Trophoblast cell (in vitro differentiated cells and primary cell): ENCODE data around the gene LLGL1. TPM values are rescaled to one million over a fixed set of nuclear protein-coding genes. Genes with fewer than 3 reads are reported as not detected.
A peak's percentile ranks its signal among the peaks of the same experiment; 100 is the strongest.

Experiments
- DNase-seq, 2 donors: peaks; one replicate each; pipeline ENCODE4 v3.0.0-alpha.2; 2016
- H2AFZ ChIP-seq: 2 replicates; pipeline ENCODE4 v1.6.1; 2013; ENCODE audit warnings: low read length, moderate library complexity, mild to moderate bottlenecking; ENCODE audit not compliant: insufficient read depth, poor library complexity
- H2AK5ac ChIP-seq: 2 replicates; pipeline ENCODE4 v1.6.1; 2013; ENCODE audit warnings: mild to moderate bottlenecking, low read length
- H2BK120ac ChIP-seq: 2 replicates; pipeline ENCODE4 v1.6.1; 2013; ENCODE audit warnings: low read length, mild to moderate bottlenecking, moderate library complexity; ENCODE audit not compliant: insufficient read depth, poor library complexity
- H2BK12ac ChIP-seq: 2 replicates; pipeline ENCODE4 v1.6.1; 2013; ENCODE audit warnings: mild to moderate bottlenecking, low read length, moderate library complexity
- H2BK5ac ChIP-seq: 2 replicates; pipeline ENCODE4 v1.6.1; 2013; ENCODE audit warnings: low read length, low read depth, moderate library complexity, mild to moderate bottlenecking; ENCODE audit not compliant: poor library complexity
- H3K14ac ChIP-seq: 2 replicates; pipeline ENCODE4 v1.6.1; 2013; ENCODE audit warnings: mild to moderate bottlenecking, low read length
- H3K18ac ChIP-seq: 2 replicates; pipeline ENCODE4 v1.6.1; 2013; ENCODE audit warnings: mild to moderate bottlenecking, low read length
- H3K23ac ChIP-seq: 2 replicates; pipeline ENCODE4 v1.6.1; 2013; ENCODE audit warnings: low read length
- H3K27ac ChIP-seq: 2 replicates; pipeline ENCODE4 v1.5.1; 2013; ENCODE audit warnings: low read depth, mild to moderate bottlenecking, inconsistent platforms, low read length, moderate library complexity
- H3K27me3 ChIP-seq: 2 replicates; pipeline ENCODE4 v1.6.1; 2013; ENCODE audit warnings: inconsistent platforms, mild to moderate bottlenecking, low read length, moderate library complexity; ENCODE audit not compliant: insufficient read depth
- H3K36me3 ChIP-seq, 2 experiments: 1 replicate in 1 of 2; 2 replicates in 1 of 2; pipeline ENCODE4 v1.6.1; 2013; ENCODE audit warnings: low read length in 2 of 2, mild to moderate bottlenecking in 2 of 2, moderate library complexity in 1 of 2; ENCODE audit not compliant: insufficient read depth in 2 of 2, control insufficient read depth in 1 of 2
- H3K4ac ChIP-seq: 2 replicates; pipeline ENCODE4 v1.6.1; 2013; ENCODE audit warnings: low read depth, mild to moderate bottlenecking, low read length, moderate library complexity
- H3K4me1 ChIP-seq, 2 experiments: 1 replicate in 1 of 2; 2 replicates in 1 of 2; pipeline ENCODE4 v1.6.1; 2013; ENCODE audit warnings: low read length in 2 of 2, mild to moderate bottlenecking in 2 of 2, moderate library complexity in 1 of 2; ENCODE audit not compliant: insufficient read depth in 2 of 2, control insufficient read depth in 1 of 2
- H3K4me2 ChIP-seq: 2 replicates; pipeline ENCODE4 v1.6.1; 2013; ENCODE audit warnings: inconsistent platforms, mild to moderate bottlenecking, low read length, moderate library complexity
- H3K4me3 ChIP-seq: 2 replicates; pipeline ENCODE4 v1.5.1; 2013; ENCODE audit warnings: mild to moderate bottlenecking, low read depth, low read length, inconsistent platforms
- H3K79me1 ChIP-seq: one replicate; pipeline ENCODE4 v1.6.1; 2013; ENCODE audit warnings: low read length
- H3K79me2 ChIP-seq: 2 replicates; pipeline ENCODE4 v1.6.1; 2013; ENCODE audit warnings: low read length, mild to moderate bottlenecking; ENCODE audit not compliant: control insufficient read depth, insufficient read depth, poor library complexity
- H3K9ac ChIP-seq: 2 replicates; pipeline ENCODE4 v1.6.1; 2013; ENCODE audit warnings: mild to moderate bottlenecking, low read length
- H3K9me3 ChIP-seq: 2 replicates; pipeline ENCODE4 v1.6.1; 2013; ENCODE audit warnings: low read depth, mild to moderate bottlenecking, control low read depth, inconsistent platforms, low read length; ENCODE audit not compliant: insufficient read depth
- H4K12ac ChIP-seq: 2 replicates; pipeline ENCODE4 v1.6.1; 2013; ENCODE audit warnings: low read depth, mild to moderate bottlenecking, low read length, moderate library complexity
- H4K8ac ChIP-seq: 2 replicates; pipeline ENCODE4 v1.6.1; 2013; ENCODE audit warnings: low read depth, mild to moderate bottlenecking, low read length, moderate library complexity
- H4K91ac ChIP-seq: one replicate; pipeline ENCODE4 v1.6.1; 2013; ENCODE audit warnings: low read depth, mild to moderate bottlenecking, low read length, moderate library complexity
- WGBS: extraction: QIAGEN DNeasy Blood & Tissue Kit; methylation state at CpG from one replicate; pipeline ENCODE4 v1.1.7; 2013; ENCODE audit warnings: missing lambda C conversion rate; ENCODE audit not compliant: insufficient read length, insufficient coverage; ENCODE audit errors: extremely low coverage; 5-methylcytosine and 5-hydroxymethylcytosine counted together
- polyA plus RNA-seq: library from polyadenylated mRNA; stranded (reverse); fragments of 200-250 nt; gene quantifications from 2 replicates; pipeline ENCODE4 v1.2.3, GENCODE V29; 2013

The LLGL1 gene
- 21.5 and 21.7 TPM in 2 replicates for polyA plus RNA-seq

DNA sequence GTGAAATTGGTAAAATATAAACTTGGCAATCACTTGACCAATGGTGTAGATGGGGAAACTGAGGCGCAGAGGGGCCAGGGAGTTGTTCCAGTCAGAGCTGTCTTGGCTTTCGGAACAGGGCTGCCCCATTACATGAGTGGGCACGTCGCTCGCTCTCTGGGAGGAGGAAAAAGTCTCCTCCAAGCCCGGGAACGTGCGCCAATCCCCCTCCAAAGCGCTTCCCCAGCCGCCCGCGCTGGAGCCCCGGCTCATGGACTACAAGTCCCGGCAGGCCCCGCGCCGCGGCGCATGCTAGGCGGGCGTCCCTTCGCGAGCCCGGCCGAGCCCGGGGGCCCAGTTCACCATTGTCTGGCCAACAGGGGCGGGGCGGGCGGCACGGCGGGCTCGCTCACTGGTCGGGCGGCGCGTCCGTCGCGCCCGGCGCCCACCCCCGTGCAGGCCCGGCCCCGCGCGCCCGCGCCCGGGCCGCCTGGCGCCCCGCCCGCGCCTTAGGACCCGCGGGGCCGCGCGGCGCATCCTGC lies at the start of gene LLGL1:
TSS of gene LLGL1 (plus strand) at position 515 of the 521 bp plus-strand sequence. CDS start 48 bp downstream, outside the sequence.
- Histone ChIP-seq H3K23ac (peak within 1 kb of the TSS; percentile 4), H4K8ac (peak within 1 kb of the TSS; percentile 84), H3K36me3 (no peaks in the 10 kb centered on the region), H3K4ac (peak within 1 kb of the TSS; percentile 87), H2BK5ac (peak within 1 kb of the TSS; percentile 44), H3K79me2 (peaks cover 10% of the 10 kb centered on the region), H3K9me3 (no peaks in the 10 kb centered on the region), H3K4me1 (peaks cover 16 to 22% of the 10 kb centered on the region in 2 experiments), H2BK120ac (peak within 1 kb of the TSS; percentile 84), H4K91ac (peak within 1 kb of the TSS; percentile 71), H2AK5ac (peak within 1 kb of the TSS; percentile 8), H2BK12ac (peak within 1 kb of the TSS; percentile 52), H2AFZ (peak within 1 kb of the TSS; percentile 83), H3K14ac (peak within 1 kb of the TSS; percentile 79), H3K27ac (peak within 1 kb of the TSS; percentile 72), H4K12ac (peak within 1 kb of the TSS; percentile 86), H3K4me2 (peak within 1 kb of the TSS; percentile 76), H3K79me1 (peaks cover 18% of the 10 kb centered on the region), H3K4me3 (peak within 1 kb of the TSS; percentile 78), H3K27me3 (no peaks in the 10 kb centered on the region), H3K18ac (peak within 1 kb of the TSS; percentile 64), H3K9ac (peak within 1 kb of the TSS; percentile 77)
- WGBS, result no CpG with 5 or more reads among the region's 60 CpGs
- peak; percentile 96 to 98 for DNase-seq

DNA sequence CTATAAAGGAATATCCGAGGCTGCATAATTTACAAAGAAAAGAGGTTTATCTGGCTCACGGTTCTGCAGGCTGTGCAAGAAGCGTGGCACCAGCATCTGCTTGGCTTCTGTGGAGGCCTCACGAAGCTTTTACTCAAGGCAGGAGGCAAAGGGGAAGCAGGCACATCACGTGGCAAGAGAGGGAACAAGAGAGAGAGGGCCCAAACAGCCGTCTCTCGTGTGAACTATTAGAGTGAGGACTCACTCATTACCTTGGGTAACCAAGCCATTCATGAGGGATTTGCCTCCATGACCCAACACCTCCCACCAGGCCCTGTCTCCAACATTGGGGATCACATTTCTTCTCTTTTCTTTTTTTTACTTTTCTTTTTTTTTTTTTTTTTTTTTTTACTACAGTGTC lies 49.3 kb upstream of the LLGL1 start:
- H4K12ac ChIP-seq, result no peak overlapping the region
- no peak overlapping the region for H3K27ac ChIP-seq
- no peak overlapping the region for H4K8ac ChIP-seq
- no peak overlapping the region for H3K18ac ChIP-seq
- no peak overlapping the region for H2BK12ac ChIP-seq
- no peak overlapping the region for H3K9ac ChIP-seq
- no peak overlapping the region for H3K14ac ChIP-seq
- no peaks in the 10 kb centered on the region for H3K27me3 ChIP-seq
- no CpG with 5 or more reads among the region's 7 CpGs for WGBS
- H3K9me3 ChIP-seq, result peaks cover 4% of the 10 kb centered on the region
- H2BK120ac ChIP-seq, result no peak overlapping the region
- H2AFZ ChIP-seq, result no peak overlapping the region
- H3K36me3 ChIP-seq, result no peaks in the 10 kb centered on the region
- no peak overlapping the region for H3K4me3 ChIP-seq
- H4K91ac ChIP-seq, result no peak overlapping the region
- no peak overlapping the region for H2AK5ac ChIP-seq
- no peaks in the 10 kb centered on the region for H3K4me1 ChIP-seq
- H3K4ac ChIP-seq, result no peak overlapping the region
- no peak overlapping the region for H3K4me2 ChIP-seq
- H3K23ac ChIP-seq, result no peak overlapping the region
- H3K79me1 ChIP-seq, result no peaks in the 10 kb centered on the region
- no peak overlapping the region for H2BK5ac ChIP-seq
- DNase-seq, result peak in 1 of 2 donors; percentile 18
- H3K79me2 ChIP-seq, result no peaks in the 10 kb centered on the region

DNA sequence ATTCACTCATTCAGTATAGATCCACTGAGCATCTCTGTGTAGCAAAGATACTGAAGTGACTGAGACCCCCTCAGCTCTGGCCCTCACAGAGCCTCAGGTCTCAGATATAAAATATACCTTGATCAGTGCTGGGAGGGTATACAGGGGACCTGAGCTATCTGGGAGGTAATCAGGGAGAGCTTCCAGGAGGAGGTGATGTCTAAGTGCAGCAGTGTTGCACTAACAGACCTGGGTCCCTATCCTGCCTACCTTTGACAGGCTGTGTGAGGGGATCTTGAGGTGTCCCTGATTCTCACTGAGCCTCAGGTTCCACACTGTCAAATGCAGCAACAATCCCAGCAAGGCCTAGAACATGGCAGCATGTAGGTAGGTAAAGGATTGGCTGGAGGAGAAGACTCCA lies 48.3 kb upstream of the LLGL1 start:
- Histone ChIP-seq H3K18ac (no peak overlapping the region), H2AK5ac (no peak overlapping the region), H2BK12ac (no peak overlapping the region), H2AFZ (no peak overlapping the region), H3K4ac (no peak overlapping the region), H4K91ac (no peak overlapping the region), H3K79me1 (no peaks in the 10 kb centered on the region), H4K12ac (no peak overlapping the region), H3K9ac (no peak overlapping the region), H3K79me2 (no peaks in the 10 kb centered on the region), H3K4me1 (peaks cover 1 to 3% of the 10 kb centered on the region in 2 experiments), H4K8ac (no peak overlapping the region), H3K27ac (no peak overlapping the region), H3K23ac (no peak overlapping the region), H3K27me3 (no peaks in the 10 kb centered on the region), H3K4me2 (no peak overlapping the region), H2BK5ac (no peak overlapping the region), H3K4me3 (no peak overlapping the region), H3K9me3 (peaks cover 2% of the 10 kb centered on the region), H3K14ac (no peak overlapping the region), H2BK120ac (no peak overlapping the region), H3K36me3 (no peaks in the 10 kb centered on the region)
- no peak for DNase-seq

DNA sequence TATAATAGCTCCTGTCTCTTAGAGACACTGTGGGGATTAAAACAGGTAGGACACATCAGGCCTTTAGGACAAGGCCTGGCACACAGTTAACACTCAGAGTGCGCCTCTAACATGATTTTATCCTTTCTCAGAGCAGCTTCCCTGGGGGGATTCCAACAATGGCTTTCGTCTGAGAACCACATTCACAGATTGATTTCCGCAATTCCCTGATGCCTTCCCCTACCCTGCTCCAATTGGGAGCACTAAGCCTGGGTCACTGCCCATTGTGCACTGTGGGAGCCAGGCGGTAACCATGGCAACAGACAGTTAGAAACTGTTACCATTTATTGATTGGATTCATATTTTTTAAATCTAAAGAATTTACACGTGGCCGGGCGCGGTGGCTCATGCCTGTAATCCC lies 47.7 kb upstream of the LLGL1 start:
- no peak overlapping the region for H2AK5ac ChIP-seq
- no peak overlapping the region for H2AFZ ChIP-seq
- H3K36me3 ChIP-seq, result no peaks in the 10 kb centered on the region
- no peak overlapping the region for H4K12ac ChIP-seq
- peaks cover 5 to 7% of the 10 kb centered on the region in 2 experiments for H3K4me1 ChIP-seq
- H3K27me3 ChIP-seq, result no peaks in the 10 kb centered on the region
- peaks cover 2% of the 10 kb centered on the region for H3K9me3 ChIP-seq
- WGBS, result no CpG with 5 or more reads among the region's 8 CpGs
- no peak overlapping the region for H3K4me3 ChIP-seq
- no peak overlapping the region for H3K14ac ChIP-seq
- no peak overlapping the region for H4K8ac ChIP-seq
- no peak overlapping the region for H3K27ac ChIP-seq
- no peak overlapping the region for H3K9ac ChIP-seq
- H2BK5ac ChIP-seq, result no peak overlapping the region
- H4K91ac ChIP-seq, result no peak overlapping the region
- H3K79me2 ChIP-seq, result peaks cover under 1% of the 10 kb centered on the region
- no peak overlapping the region for H3K4me2 ChIP-seq
- no peak overlapping the region for H2BK12ac ChIP-seq
- H3K4ac ChIP-seq, result no peak overlapping the region
- no peak for DNase-seq
- no peak overlapping the region for H3K23ac ChIP-seq
- no peak overlapping the region for H3K18ac ChIP-seq
- H2BK120ac ChIP-seq, result no peak overlapping the region
- H3K79me1 ChIP-seq, result peaks cover 4% of the 10 kb centered on the region
